ENCODE measurements around the gene ANK3. TPM values are rescaled to one million over a fixed set of nuclear protein-coding genes. Genes with fewer than 3 reads are reported as not detected.

ANK3 gene
- total and polyA plus RNA-seq, 2 donors (not counting 3 experiments of a cell fraction or from before 2014, with no cell fraction given), result 0.88 to 8.5 TPM

GRCh38 chr10:60346661-60347060 lies 43.0 kb downstream of the ANK3 start:
- intact Hi-C loops (cut with micrococcal nuclease), result no loop called here
- DNase-seq (ENCODE audit: low read depth, low spot score), result no peak
- CTCF ChIA-PET, result no interaction called here
- H3K36me3 ChIP-seq (ENCODE audit: control insufficient read depth in 2 of 2, extremely low read depth in 1 of 2, insufficient read depth in 2 of 2, low read length in 2 of 2), result no peaks in the 10 kb centered on the region
- no peak overlapping the region for H3K4me3 ChIP-seq (replicated peaks in 1 of 3; ENCODE audit: insufficient read depth in 1 of 3, low read depth in 1 of 3, low read length in 3 of 3)
- BruUV-seq (replicated peaks), result no TSS peak
- no peaks in the 10 kb centered on the region for H3K9me3 ChIP-seq (replicated peaks; ENCODE audit: control insufficient read depth, insufficient read depth, low read length)
- no peaks in the 10 kb centered on the region for H3K9me1 ChIP-seq (replicated peaks; ENCODE audit: control insufficient read depth, extremely low read depth, insufficient read depth, low read length)
- H4K20me1 ChIP-seq (replicated peaks; ENCODE audit: control insufficient read depth, extremely low read depth, insufficient read depth, low read length), result no peaks in the 10 kb centered on the region
- TF ChIP-seq EZH2 (IDR thresholded peaks at IDR 0.05; ENCODE audit: borderline replicate concordance, low read depth, low read length, severe bottlenecking) (no peak), JUN (IDR thresholded peaks at IDR 0.05; ENCODE audit: borderline replicate concordance, insufficient read depth, insufficient read length, low read depth) (no peak), POLR2AphosphoS5 (IDR thresholded peaks at IDR 0.05; ENCODE audit: insufficient read depth, low read depth, low read length) (no peak), FOS (IDR thresholded peaks at IDR 0.05; ENCODE audit: borderline replicate concordance, insufficient read depth, low read length) (no peak), GATA2 (IDR thresholded peaks at IDR 0.05; ENCODE audit: insufficient read depth, insufficient read length, low read depth, low read length) (no peak), MYC (IDR thresholded peaks at IDR 0.05; ENCODE audit: low read depth, low read length) (no peak), MAX (IDR thresholded peaks at IDR 0.05; ENCODE audit: insufficient read depth, insufficient read length) (no peak), POLR2A (IDR thresholded peaks at IDR 0.05; ENCODE audit: low read depth, low read length) (no peak), CTCF (IDR thresholded peaks at IDR 0.05; ENCODE audit: extremely low read depth in 1 of 2, insufficient read depth in 1 of 2, low read depth in 1 of 2, low read length in 2 of 2) (no peak)
- H3K4me1 ChIP-seq (ENCODE audit: control insufficient read depth, extremely low read depth, insufficient read depth, low read length), result no peaks in the 10 kb centered on the region
- dilution Hi-C loops (cut with MboI; ENCODE audit: extremely low pct_ligation_motif_present, low sequenced_read_pairs), result no loop called here
- H3K27me3 ChIP-seq (ENCODE audit: control insufficient read depth in 2 of 2, insufficient read depth in 2 of 2, low read length in 2 of 2), result no peaks in the 10 kb centered on the region
- H3K27ac ChIP-seq (ENCODE audit: insufficient read depth, low read depth, low read length), result no peak overlapping the region
- no peak overlapping the region for H3K9ac ChIP-seq (replicated peaks; ENCODE audit: extremely low read depth, insufficient read depth, low read length)
- H3K4me2 ChIP-seq (ENCODE audit: insufficient read depth, low read length), result no peak overlapping the region
- no peaks in the 10 kb centered on the region for H3K79me2 ChIP-seq (ENCODE audit: control insufficient read depth, insufficient read depth, low read length)
- H2AFZ ChIP-seq (ENCODE audit: low read depth, low read length), result no peak overlapping the region
- no peak for FAIRE-seq
- POLR2A ChIA-PET, result no interaction called here
